Stimulated activated CD8-positive, alpha-beta memory T cell treated with anti-CD3 and anti-CD28 coated beads, Interleukin-7, amount 100 ng/mL, for 4 hours (primary cell): Measurements from ENCODE around the gene CD226.
"Not testable (repeated sequence)": the region's sequence is repeated elsewhere in the genome, so short reads cannot be mapped to it uniquely, and the experiment has no call there.

Experiments
- DNase-seq, 2 donors: peaks; one replicate each; pipeline ENCODE4 v3.0.0-alpha.2; 2020; ENCODE audit warnings: low read depth in 2 of 2

Gene CD226

DNA sequence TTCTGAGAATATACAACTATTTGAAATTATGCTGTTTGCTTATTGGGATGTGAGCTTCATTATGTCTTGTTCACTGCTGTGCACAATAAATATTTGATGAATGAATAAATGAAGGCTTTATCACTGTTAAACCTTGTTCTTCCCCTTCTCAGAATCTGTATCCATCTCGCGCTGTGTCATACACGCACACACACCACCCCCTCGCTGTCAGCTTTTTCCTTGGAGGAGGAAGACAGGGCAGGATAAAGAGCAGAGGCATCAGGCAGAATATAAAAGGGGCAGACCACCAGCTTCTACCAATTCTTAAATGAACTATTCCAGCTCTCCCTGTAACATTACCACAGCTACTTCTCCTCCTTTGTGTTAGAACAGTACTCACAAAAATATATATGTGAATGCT is 75.0 kb downstream of the CD226 start:
- no peak for DNase-seq

DNA sequence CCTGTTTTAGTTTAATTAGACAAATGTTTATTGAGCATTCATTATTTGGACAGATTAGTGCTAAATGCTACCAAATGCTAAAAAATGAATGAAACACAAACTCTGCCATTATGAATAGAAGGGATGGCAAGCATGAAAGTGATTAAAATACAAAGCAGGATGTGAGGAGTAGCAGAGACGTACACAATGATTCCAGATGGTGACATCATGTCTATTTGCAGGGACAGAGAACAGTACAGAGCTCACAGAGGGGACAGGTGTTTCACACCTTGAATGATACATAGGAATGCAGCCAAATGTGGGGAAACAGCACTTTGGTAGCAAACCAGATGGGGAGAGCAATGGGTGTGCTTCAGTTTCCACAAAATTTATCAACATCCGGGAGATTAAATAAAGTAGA is 76.3 kb downstream of the CD226 start:
- DNase-seq = no peak

DNA sequence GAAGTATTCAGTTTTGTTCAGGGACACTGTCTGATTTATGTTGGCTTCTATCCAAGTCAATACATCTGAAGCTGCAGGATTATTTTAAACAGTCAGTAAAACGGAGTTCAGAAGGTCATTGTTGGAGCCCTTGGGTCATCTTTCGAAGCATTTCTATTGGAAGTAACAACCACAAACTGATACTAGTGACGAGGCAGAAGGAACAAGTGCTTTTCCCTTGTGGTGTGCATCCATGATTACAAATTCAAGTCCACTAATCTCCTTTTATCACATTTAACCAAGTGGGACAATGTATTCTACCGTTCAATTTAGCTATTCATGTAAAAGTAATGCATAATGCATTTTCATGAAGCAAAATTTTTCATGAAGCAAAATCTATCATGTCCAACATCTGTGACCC is 76.9 kb downstream of the CD226 start:
- DNase-seq = no peak

GRCh38 chr18:69866212-69866611 is 81.5 kb downstream of the CD226 start:
- no peak for DNase-seq

DNA sequence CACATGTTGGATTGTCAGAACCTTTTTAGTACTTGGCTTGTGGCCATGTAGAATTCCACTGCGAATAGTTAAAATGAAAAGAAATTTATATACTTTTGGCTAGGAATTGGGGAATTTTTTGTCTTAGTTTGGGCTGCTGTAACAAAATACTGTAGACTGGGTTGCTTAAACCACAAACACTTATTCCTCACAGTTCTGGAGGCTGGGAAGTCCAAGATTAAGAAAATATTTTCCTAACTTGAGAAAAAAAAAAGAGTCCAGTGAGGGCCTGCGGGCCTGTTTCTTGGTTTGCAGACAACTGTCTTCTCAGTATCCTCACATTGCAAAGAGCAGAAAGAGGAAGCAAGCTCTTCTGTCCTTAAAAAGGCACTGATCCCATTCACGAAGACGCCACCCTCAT is 81.9 kb downstream of the CD226 start:
- no peak for DNase-seq

DNA sequence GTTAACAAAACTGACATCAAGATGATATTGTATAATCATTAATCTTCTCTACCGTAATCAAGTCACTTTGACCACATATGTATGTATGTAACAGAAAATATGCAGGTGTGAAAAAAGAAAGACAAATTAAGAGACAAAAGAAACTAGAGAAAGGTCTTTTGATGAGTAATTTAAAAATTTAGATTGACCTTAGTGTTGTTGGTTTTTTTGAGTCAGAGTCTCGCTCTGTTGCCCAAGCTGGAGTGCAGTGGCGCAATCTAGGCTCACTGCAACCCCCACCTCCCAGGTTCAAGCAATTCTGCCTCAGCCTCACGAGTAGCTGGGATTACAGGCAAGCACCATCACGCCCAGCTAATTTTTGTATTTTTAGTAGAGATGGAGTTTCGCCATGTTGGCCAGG is 82.9 kb downstream of the CD226 start:
- DNase-seq = not testable (repeated sequence)

DNA sequence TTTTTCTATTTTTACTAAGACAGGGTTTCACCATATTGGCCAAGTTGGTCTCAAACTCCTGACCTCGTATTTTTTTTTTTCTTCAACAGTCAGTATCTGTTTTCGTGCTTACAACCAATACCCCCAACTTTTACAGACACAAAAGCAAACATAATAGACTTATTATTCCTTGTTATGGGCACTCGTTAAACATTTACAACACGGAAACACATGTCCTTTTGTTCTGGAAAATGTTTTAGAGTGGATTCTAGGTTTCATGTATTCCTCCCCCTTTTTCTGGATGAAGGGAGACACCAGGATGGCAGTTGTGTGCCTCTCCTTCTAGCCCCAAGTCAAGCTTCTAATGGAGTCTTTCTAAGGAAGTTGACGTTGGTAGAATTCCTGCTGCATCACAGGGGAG is 88.8 kb downstream of the CD226 start:
- no peak for DNase-seq

- DNase-seq = no peak
These were observed 93.2 kb downstream of the CD226 start for GRCh38 chr18:69854455-69854854.

DNA sequence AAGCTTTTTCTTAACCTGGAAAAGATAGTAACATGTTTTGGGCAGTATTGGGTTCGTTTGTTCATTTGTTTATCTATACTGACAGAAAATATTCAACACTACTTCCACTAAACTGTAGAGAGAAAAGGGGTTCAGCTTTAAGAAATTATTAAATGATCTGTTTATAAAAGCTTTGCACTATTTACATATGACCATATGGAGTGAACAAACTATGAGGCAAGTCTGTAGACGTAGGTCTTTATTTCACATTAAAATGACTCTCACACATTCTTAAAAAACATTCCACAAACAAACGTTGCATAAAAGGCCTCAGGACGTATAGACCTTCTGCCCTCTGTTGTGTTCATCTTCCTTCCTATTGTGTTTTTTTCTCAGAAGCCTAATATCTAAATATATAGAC is 94.6 kb downstream of the CD226 start:
- no peak for DNase-seq

- DNase-seq = no peak
These were observed 101.8 kb downstream of the CD226 start for GRCh38 chr18:69845593-69846506.

GRCh38 chr18:69844656-69845055 is 103.0 kb downstream of the CD226 start:
- no peak for DNase-seq

DNA sequence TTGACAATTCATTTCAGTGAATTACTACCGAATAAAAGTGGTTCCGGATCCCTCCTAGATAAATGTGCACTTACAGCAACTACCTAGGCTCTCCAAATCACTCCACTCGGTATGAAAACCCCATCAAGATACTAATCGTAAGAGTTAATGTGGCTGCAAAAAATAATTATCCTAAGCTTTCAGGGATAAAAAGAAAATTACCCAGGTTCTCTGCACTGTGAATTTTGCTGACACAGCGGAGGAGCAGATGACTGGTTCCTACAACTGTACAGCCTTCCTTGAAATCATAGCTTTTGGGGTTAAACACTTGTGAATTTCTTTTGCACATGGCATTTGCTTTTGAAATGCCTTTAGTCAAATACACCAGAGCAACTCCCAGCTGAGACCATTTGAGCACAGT is 104.7 kb downstream of the CD226 start:
- no peak for DNase-seq

GRCh38 chr18:69841117-69841516 is 106.6 kb downstream of the CD226 start:
- no peak for DNase-seq

DNA sequence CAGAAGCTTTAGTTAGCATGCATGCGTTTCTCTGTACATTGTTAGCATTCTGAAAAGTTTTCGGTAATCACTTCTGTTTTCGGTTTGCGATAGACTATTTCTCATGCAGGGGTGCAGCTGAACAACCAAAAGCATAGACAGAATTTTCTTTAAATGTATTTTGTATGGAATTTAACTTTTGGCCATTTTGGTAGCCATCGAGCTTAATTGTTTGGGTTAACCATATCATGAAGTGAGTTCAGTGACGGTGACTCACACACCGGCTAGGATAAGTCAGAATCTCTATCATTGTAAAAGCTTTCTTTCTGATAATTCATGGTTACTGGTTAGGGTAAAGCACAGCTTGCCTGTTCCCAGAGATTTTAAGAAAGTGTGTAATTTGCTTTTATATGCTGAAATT is 107.2 kb downstream of the CD226 start:
- no peak for DNase-seq

GRCh38 chr18:69840001-69840400 is 107.7 kb downstream of the CD226 start:
- DNase-seq = no peak

DNA sequence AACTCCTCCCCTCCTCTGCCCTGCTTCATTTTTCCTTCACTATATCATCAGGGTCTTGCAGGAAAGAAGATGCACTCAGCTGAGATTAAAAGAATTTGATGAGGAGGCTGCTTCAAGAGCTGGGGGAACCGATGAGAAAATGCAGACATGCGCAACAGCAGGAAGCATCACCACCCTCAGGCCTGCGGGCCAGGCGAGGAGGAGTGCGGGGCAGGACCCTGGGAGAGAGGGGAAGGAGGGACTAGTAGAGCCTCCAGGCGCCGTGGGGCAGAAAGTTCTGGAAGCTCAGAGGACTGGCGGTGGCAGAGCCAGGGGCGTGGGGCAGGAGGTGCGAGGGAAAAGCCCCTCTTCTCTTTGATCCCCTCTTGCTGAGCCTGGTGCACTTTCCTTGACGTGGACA is 108.2 kb downstream of the CD226 start:
- no peak for DNase-seq

DNA sequence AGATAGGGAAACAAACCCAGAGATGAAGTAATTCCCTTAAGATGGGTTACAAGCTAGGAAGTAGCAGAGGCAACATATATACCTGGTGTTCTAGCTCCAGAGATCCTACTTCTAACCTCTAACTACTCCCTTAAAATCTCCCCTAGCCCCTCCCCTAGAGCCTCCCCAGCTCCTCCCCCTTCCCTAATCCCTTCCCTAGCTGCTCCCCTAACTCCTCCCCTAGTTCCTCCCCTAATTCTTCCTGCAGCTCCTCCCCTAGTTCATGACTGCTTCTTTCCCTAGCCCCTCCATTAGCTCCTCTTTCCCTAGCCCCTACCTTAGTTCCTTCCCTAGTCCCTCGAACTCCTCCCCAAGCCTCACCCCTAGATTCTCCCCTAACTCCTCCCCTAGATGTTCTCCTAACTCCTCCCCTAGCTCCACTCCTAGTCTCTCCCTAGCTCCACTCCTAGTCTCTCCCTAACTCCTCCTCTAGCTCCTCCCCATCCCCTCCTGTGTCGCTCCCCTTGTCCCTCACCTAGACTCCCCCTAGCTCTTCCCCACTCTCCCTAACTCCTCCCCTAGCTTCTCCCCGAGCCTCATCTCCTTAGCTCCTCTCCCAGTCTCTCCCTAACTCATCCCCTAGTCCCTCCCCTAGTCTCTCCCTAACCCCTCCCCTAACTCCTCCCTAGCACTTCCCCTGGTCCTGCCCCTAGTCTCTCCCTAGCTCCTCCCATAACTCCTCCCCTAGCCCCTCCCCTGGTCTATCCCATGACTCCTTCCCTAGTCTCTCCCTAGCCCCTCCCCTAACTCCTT is 108.9 kb downstream of the CD226 start:
- DNase-seq = no peak

DNA sequence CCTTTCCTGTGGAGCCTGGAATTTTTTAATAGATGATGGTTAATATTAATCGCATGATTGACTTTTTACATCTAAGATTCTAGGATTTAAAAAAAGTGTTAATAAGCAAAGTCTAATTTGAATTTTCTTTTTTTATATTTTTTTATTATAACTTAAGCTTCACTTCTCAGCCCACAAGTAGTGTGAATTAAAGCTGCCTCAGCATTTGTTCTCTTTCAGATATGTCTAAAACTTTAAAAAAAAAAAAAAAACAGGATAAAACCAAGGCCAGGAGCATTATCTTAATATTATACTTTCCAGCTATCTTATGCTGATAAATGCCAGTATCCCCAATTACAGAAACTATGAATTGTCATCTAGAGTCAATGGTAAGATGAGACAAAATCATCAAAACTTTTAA is 109.7 kb downstream of the CD226 start:
- no peak for DNase-seq

DNA sequence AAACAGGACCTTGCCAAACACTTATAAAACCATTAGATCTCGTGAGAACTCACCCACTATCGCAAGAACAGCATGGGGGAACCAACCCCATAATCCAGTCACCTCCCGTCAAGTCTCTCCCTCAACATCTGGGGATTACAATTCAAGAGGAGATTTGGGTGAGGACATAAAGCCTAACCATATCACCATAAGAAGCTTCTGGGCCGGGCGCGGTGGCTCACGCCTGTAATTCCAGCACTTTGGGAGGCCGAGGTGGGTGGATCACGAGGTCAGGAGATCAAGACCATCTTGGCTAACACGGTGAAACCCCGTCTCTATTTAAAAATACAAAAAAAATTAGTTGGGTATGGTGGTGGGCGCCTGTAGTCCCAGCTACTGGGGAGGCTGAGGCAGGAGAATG is 112.7 kb downstream of the CD226 start:
- not testable (repeated sequence) for DNase-seq

DNA sequence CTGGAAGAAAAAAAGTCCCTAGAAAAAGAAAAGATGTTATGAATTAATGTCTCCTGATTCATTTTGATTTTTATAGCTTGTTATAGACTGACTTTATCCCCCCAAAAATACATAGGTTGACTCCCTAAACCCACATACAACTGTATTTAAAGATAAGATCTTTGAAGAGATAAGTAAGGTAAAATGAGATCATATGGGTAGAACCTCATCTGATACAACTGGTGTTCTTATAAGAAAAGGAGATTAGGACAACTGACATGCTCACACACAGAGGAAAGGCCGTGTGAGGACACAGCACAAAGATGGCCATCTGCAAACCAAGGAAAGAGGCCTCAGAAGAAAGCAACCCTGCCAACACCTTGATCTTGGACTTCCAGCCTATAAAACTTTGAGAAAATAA is 117.5 kb downstream of the CD226 start:
- no peak for DNase-seq

GRCh38 chr18:69820538-69820937 is 127.1 kb downstream of the CD226 start:
- no peak for DNase-seq

DNA sequence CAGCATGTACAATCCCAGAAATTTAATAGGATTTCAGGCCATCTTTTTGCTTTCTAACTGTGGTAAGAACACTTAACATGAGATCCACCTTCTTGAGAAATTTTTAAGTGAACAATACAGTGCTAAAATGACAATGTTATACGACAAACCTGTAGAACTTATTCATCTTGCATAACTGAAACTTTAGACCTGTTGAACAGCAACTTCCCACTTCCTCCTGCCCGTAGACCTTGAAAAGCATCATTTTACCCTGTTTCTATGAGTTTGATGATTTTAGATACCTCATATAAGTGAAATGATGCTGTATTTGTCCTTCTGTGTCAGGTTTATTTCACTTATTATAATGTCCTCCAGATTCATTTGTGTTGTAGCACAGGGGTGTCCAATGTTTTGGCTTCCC is 128.2 kb downstream of the CD226 start:
- no peak for DNase-seq

GRCh38 chr18:69817335-69817940 is 130.2 kb downstream of the CD226 start:
- no peak for DNase-seq
